Spleen (tissue), 11 donors: ENCODE measurements around the gene NOP10. TPM values are rescaled to one million over a fixed set of nuclear protein-coding genes. Genes with fewer than 3 reads are reported as not detected.

ENCODE experiments used
- DNase-seq: peaks from one replicate; pipeline ENCODE4 v3.0.0-alpha.2; 2020
- H3K27ac ChIP-seq, 8 donors: fragments of 200-600 bp; sonication (generic) in 7 of 8; 1 replicate in 4 of 8; 2 replicates in 4 of 8; pipeline versions ENCODE4 v1.5.0 to v1.8.0; 2016 to 2021; ENCODE audit warnings: inconsistent platforms in 4 of 8, mild to moderate bottlenecking in 4 of 8, moderate library complexity in 1 of 8
- H3K27me3 ChIP-seq, 7 donors: fragments of 200-600 bp; sonication (generic) in 6 of 7; replicated peaks in 1 of 7; 1 replicate in 4 of 7; 2 replicates in 3 of 7; pipeline versions ENCODE4 v1.5.0 to v1.8.0; 2016 to 2021; ENCODE audit warnings: inconsistent platforms in 3 of 7, mild to moderate bottlenecking in 1 of 7
- H3K36me3 ChIP-seq, 6 donors: fragments of 200-600 bp; sonication (generic) in 5 of 6; 1 replicate in 4 of 6; 2 replicates in 2 of 6; pipeline versions ENCODE4 v1.5.0 to v1.8.0; 2016 to 2021; ENCODE audit warnings: inconsistent platforms in 2 of 6
- H3K4me1 ChIP-seq, 6 donors: fragments of 200-600 bp; sonication (generic) in 5 of 6; 1 replicate in 3 of 6; 2 replicates in 3 of 6; pipeline versions ENCODE4 v1.5.0 to v1.8.0; 2016 to 2021; ENCODE audit warnings: inconsistent platforms in 3 of 6
- H3K4me3 ChIP-seq, 8 donors: fragments of 200-600 bp; sonication (generic) in 7 of 8; 1 replicate in 4 of 8; 2 replicates in 4 of 8; pipeline versions ENCODE4 v1.5.0 to v1.8.0; 2016 to 2021; ENCODE audit warnings: inconsistent platforms in 4 of 8, mild to moderate bottlenecking in 4 of 8, moderate library complexity in 2 of 8
- H3K9me3 ChIP-seq, 8 donors: fragments of 200-600 bp; sonication (generic) in 7 of 8; 1 replicate in 4 of 8; 2 replicates in 4 of 8; pipeline versions ENCODE4 v1.5.0 to v1.8.0; 2016 to 2021; ENCODE audit warnings: inconsistent platforms in 4 of 8
- CTCF ChIP-seq, 11 experiments: fragments of 200-600 bp in 7 of 11; fragments of 450-650 bp in 4 of 11; sonication (generic) in 4 of 11; IDR thresholded peaks in 8 of 11; conservative IDR thresholded peaks in 3 of 11; 1 replicate in 7 of 11; 2 replicates in 4 of 11; pipeline versions ENCODE4 v1.4.0 to v1.8.0; 2016 to 2021; ENCODE audit warnings: antibody characterized with exemption in 11 of 11, inconsistent platforms in 4 of 11, mild to moderate bottlenecking in 1 of 11
- POLR2A ChIP-seq, 3 donors: fragments of 450-650 bp; IDR thresholded peaks; one replicate each; pipeline ENCODE4 v1.5.1; 2017; ENCODE audit warnings: antibody characterized with exemption in 3 of 3, mild to moderate bottlenecking in 1 of 3
- POLR2AphosphoS5 ChIP-seq, 3 donors: sonication (generic); formaldehyde crosslinking; IDR thresholded peaks; one replicate each; pipeline ENCODE4 v1.5.1; 2017; ENCODE audit warnings: antibody characterized with exemption in 3 of 3
- WGBS, 5 donors: extraction: QIAGEN DNeasy Blood & Tissue Kit in 3 of 5; methylation state at CpG; one replicate each; pipeline versions ENCODE4 v1.1.5 to v1.1.7; 2013 to 2018; 5-methylcytosine and 5-hydroxymethylcytosine counted together
- intact Hi-C: fragments of 100-400 bp; cut with DNase I; formaldehyde crosslinking; loops from one replicate; pipeline ENCODE4 v1.15.0; 2023; ENCODE audit warnings: low total_unique reads
- polyA plus RNA-seq, 3 donors: library from polyadenylated mRNA; stranded (reverse); fragments of 200-250 nt; gene quantifications; one replicate each; pipeline ENCODE4 v1.2.1, GENCODE V29; 2013
- total RNA-seq, 7 donors: library from RNA; depleted of rRNA in 3 of 7; stranded (reverse); fragments of >200 nt in 3 of 7; fragmentation: NEBNext Ultra II Directional in 4 of 7; extraction: Animal tissue kit (Norgen Biotek cat#: 25700) in 4 of 7; gene quantifications; one replicate each; pipeline versions ENCODE4 v1.1.0 to v1.2.1, GENCODE V29; 2016 to 2021
- donor health status: healthy with polysubstance abuse.
- donor health status: DM: no; HTN: no; CAD: no; lungs with moderate emphysema.
- donor health status: DM: no; HTN: no; CAD: no.
- donor health status: Bipolar disorder and iron deficiency.
- donor health status: healthy.
- donor health status: DM: no; HTN: no; CAD: no.
- donor health status: DM: yes; HTN: yes; CAD: no.

The NOP10 gene
- total and polyA plus RNA-seq, 10 donors = 100.0 to 329 (median 144) TPM

GRCh38 chr15:34367101-34368081 lies 24.5 kb upstream of the NOP10 start, which contains the start of gene LPCAT4:
Gene LPCAT4 (minus strand): TSS chr15:34367196. CDS start chr15:34367100, 96 bp downstream.
- no peaks in the 10 kb centered on the region for H3K9me3 ChIP-seq
- H3K27me3 ChIP-seq = no peaks in the 10 kb centered on the region
- H3K36me3 ChIP-seq = peaks cover 0 to 19% (median 4%) of the 10 kb centered on the region in 6 donors
- 0 to 1% (median 0%) methylated on average over 12 to 80 of the region's 80 CpGs for WGBS, 5 donors
- peak; percentile 99 for DNase-seq
- peak within 1 kb of the TSS; percentile 58 to 99 (median 94) for H3K4me3 ChIP-seq
- intact Hi-C loops = loop anchor here (10.0 kb wide), 1 partner anchor 133 kb away; no protein-coding TSS in a partner anchor
- H3K27ac ChIP-seq = peak within 1 kb of the TSS; percentile 93 to 100 (median 98)
- TF ChIP-seq POLR2AphosphoS5 (IDR thresholded peaks at IDR 0.05) = peak; percentile 81 to 91 (median 88)
- peak; percentile 92 to 98 (median 97) for TF ChIP-seq CTCF (IDR thresholded peaks at IDR 0.05 in 8 of 11, conservative IDR thresholded peaks at IDR 0.05 in 3 of 11)
- TF ChIP-seq POLR2A (IDR thresholded peaks at IDR 0.05) = peak in 2 of 3 donors; percentile 19 to 36
- H3K4me1 ChIP-seq = peaks cover 6 to 50% (median 30%) of the 10 kb centered on the region in 6 donors

DNA sequence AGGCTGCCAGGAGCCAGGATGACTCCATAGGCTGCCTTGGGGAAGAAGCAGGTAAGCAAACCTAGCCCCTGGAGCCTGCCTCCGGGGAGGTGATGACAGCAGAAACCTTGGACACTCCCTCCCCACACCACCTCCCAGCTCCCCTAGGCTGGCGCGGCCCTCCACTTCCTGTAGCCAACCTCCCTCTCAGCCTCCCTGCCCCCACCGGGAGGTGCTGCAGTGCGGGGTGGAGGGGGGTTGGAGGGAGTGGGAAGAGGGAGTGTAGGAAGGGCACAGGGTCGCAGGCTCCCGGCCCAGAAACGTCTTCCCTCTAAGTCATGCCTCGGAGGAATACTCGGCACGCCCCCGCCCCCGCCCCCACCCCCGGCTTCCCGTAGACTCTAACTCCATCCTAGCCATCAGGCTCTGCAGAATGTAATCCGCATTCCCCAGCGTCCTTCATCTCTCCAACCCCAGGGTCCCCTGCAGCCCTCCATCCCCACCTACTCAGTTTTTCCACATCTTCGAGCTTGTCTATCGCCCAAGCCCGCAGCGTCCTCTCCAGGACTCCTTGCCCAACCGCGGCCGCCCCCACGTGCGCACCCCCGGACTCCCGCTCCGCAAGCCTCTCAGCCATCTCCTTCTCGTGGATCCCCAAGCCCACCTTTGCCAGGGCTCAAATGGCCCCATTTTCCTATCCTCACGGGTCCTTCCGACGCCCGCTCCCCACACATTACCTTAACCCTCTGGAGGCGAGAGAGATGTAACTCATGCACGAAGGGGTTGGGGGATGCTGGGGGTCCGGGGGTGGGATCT lies 23.5 kb upstream of the NOP10 start:
- WGBS, 5 donors = 0 to 2% (median 1%) methylated on average over 30 to 37 of the region's 37 CpGs
- Histone ChIP-seq H3K4me1 (peaks cover 6 to 50% (median 30%) of the 10 kb centered on the region in 6 donors), H3K4me3 (peak overlapping the region; percentile 58 to 99 (median 94)), H3K36me3 (peaks cover 0 to 27% (median 4%) of the 10 kb centered on the region in 6 donors), H3K27me3 (no peaks in the 10 kb centered on the region), H3K27ac (peak overlapping the region; percentile 22 to 100 (median 98)), H3K9me3 (no peaks in the 10 kb centered on the region)
- intact Hi-C loops = loop anchor here (10.0 kb wide), 1 partner anchor 132 kb away; no protein-coding TSS in a partner anchor
- TF ChIP-seq POLR2A (IDR thresholded peaks at IDR 0.05) (no peak), POLR2AphosphoS5 (IDR thresholded peaks at IDR 0.05) (peak in 2 of 3 donors; percentile 64 to 67)
- DNase-seq = peak; percentile 90

GRCh38 chr15:34365836-34366235 lies 22.9 kb upstream of the NOP10 start:
- intact Hi-C loops = loop anchor here (10.0 kb wide), 1 partner anchor 131 kb away; no protein-coding TSS in a partner anchor
- Histone ChIP-seq H3K9me3 (no peaks in the 10 kb centered on the region), H3K4me3 (peak overlapping the region; percentile 58 to 99 (median 94)), H3K27ac (peak overlapping the region; percentile 22 to 100 (median 97)), H3K27me3 (no peaks in the 10 kb centered on the region), H3K4me1 (peaks cover 6 to 50% (median 30%) of the 10 kb centered on the region in 6 donors), H3K36me3 (peaks cover 0 to 34% (median 10%) of the 10 kb centered on the region in 6 donors)
- WGBS, 5 donors = 37 to 45% (median 38%) methylated on average over 5 of the region's 5 CpGs
- no peak for DNase-seq
- TF ChIP-seq POLR2AphosphoS5 (IDR thresholded peaks at IDR 0.05) (no peak), CTCF (IDR thresholded peaks at IDR 0.05 in 8 of 11, conservative IDR thresholded peaks at IDR 0.05 in 3 of 11) (no peak), POLR2A (IDR thresholded peaks at IDR 0.05) (no peak)
